Superior temporal gyrus (tissue), 1 donor: ENCODE measurements around the gene LYG2.
"Not testable (repeated sequence)": the region's sequence is repeated elsewhere in the genome, so short reads cannot be mapped to it uniquely, and the experiment has no call there.

ENCODE experiments used
- DNase-seq: peaks from one replicate; pipeline ENCODE4 v3.0.0-alpha.2; 2016; ENCODE audit errors: extremely low spot score

Gene LYG2

DNA sequence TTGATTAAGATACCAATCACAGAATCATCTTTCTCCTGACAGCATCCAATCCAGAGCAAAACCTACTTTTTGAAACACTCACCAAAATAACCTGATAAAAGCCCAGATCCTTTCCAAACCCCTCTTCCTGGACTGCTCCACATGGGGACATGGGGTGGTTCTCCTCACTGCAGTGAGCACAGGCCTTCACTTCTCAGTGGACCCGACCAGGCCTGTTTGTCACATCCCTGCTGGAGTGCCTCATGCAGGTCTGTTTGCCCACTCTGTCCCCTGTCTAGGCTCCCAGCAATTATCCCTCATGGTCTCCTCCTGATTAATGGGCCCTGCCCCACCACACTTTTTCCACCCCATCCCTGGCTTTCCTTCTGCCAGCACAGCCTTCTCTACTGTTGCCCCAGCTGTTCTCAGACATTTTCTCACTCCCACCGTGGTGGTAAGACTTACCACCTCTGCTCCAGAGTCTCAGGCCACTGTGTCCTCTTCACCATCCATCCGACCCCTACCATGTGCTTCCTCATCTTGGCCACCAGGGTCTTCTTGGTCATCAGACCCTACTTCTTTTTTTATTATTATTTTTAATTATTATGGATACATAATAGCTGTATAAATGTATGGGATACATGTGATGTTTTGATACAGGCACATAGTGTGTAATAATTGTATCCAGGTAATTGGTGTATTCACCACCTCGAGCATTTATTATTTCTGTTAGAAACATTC is 53.3 kb downstream of the LYG2 start:
- no peak for DNase-seq

- DNase-seq, result no peak
Observed at GRCh38 chr2:99200076-99200800, 55.2 kb downstream of the LYG2 start.

DNA sequence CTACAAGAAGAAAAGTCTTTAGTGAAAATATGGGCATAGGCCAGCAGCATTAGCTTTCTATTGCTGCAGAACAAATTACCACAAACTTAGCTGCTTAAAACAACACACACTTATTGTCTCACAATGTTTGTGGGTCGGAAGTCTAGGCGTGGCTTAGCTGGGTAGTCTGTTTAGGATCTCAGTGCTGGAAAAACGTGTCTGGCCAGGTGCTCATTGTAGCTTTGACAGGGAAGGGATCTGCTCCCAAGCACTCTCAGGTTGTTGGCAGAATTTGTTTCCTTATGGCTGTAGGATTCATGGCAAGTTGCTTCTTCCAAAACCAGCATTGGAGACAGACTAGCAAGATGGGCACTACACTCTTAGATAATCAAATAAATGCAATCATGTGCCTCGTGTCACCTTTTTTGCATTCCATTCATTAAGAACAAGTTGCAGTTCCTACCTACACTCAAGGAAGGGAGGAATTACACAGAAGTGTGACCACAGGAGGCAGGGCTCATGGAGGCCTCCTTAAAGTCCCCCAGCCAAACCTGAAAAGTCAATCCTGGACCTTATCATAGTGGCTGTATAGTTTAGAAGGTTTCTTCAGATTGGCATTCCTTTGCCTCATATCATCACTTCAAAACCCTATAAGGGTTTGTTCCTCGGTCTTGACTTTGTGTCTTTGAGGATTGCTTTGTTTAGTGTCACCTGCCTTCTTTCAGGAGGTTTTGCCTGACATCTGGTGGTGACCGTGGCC is 57.2 kb downstream of the LYG2 start:
- no peak for DNase-seq

- DNase-seq, result not testable (repeated sequence)
Observed at GRCh38 chr2:99192364-99192763, 63.1 kb downstream of the LYG2 start.
